ENCODE measurements around the gene FBXL7. TPM values are rescaled to one million over a fixed set of nuclear protein-coding genes. Genes with fewer than 3 reads are reported as not detected.

Gene FBXL7
- polyA plus RNA-seq, 1 donor from 2014 or later, result 0.24 TPM

- Histone ChIP-seq H3F3A (ENCODE audit: insufficient read depth, low read length, poor library complexity, severe bottlenecking) (no peaks in the 10 kb centered on the region), H3K4me3 (ENCODE audit: low read length) (no peak overlapping the region)
- TF ChIP-seq SMC3 (conservative IDR thresholded peaks at IDR 0.05; ENCODE audit: poor library complexity) (no peak), RAD21 (conservative IDR thresholded peaks at IDR 0.05) (no peak), EP300 (conservative IDR thresholded peaks at IDR 0.05; ENCODE audit: poor library complexity, severe bottlenecking) (no peak), TAF1 (IDR thresholded peaks at IDR 0.05; ENCODE audit: low read depth) (no peak), EZH2 (IDR thresholded peaks at IDR 0.05; ENCODE audit: borderline replicate concordance, insufficient read depth, low read length, poor library complexity, severe bottlenecking) (no peak)
Measured at GRCh38 chr5:15831408-15831807, 331.4 kb downstream of the FBXL7 start.

GRCh38 chr5:15833365-15833764, 333.4 kb downstream of the FBXL7 start:
- Histone ChIP-seq H3K9me2 (ENCODE audit: insufficient read depth, low read length) (no peaks in the 10 kb centered on the region), H2AFZ (ENCODE audit: low read depth, low read length) (no peak overlapping the region), H3K27me3 (ENCODE audit: insufficient read depth, low read depth, low read length) (no peaks in the 10 kb centered on the region), H3K79me2 (replicated peaks; ENCODE audit: insufficient read depth, low read length) (no peaks in the 10 kb centered on the region), H3K27ac (ENCODE audit: low read length) (no peak overlapping the region), H3K9me3 (ENCODE audit: low read length) (no peaks in the 10 kb centered on the region), H4K20me1 (ENCODE audit: insufficient read depth) (no peaks in the 10 kb centered on the region), H3K36me3 (ENCODE audit: insufficient read depth, low read length) (no peaks in the 10 kb centered on the region), H3K4me3 (ENCODE audit: low read length) (no peak overlapping the region), H3K9ac (ENCODE audit: low read length) (no peak overlapping the region), H3K4me2 (ENCODE audit: low read length) (no peak overlapping the region), H3F3A (ENCODE audit: insufficient read depth, low read length, poor library complexity, severe bottlenecking) (no peaks in the 10 kb centered on the region)
- TF ChIP-seq, protein P1, sequence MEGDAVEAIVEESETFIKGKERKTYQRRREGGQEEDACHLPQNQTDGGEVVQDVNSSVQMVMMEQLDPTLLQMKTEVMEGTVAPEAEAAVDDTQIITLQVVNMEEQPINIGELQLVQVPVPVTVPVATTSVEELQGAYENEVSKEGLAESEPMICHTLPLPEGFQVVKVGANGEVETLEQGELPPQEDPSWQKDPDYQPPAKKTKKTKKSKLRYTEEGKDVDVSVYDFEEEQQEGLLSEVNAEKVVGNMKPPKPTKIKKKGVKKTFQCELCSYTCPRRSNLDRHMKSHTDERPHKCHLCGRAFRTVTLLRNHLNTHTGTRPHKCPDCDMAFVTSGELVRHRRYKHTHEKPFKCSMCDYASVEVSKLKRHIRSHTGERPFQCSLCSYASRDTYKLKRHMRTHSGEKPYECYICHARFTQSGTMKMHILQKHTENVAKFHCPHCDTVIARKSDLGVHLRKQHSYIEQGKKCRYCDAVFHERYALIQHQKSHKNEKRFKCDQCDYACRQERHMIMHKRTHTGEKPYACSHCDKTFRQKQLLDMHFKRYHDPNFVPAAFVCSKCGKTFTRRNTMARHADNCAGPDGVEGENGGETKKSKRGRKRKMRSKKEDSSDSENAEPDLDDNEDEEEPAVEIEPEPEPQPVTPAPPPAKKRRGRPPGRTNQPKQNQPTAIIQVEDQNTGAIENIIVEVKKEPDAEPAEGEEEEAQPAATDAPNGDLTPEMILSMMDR (IDR thresholded peaks at IDR 0.05; ENCODE audit: poor library complexity, severe bottlenecking), result no peak
- TF ChIP-seq MXI1 (conservative IDR thresholded peaks at IDR 0.05; ENCODE audit: poor library complexity, severe bottlenecking), result no peak
- TF ChIP-seq, protein P2, sequence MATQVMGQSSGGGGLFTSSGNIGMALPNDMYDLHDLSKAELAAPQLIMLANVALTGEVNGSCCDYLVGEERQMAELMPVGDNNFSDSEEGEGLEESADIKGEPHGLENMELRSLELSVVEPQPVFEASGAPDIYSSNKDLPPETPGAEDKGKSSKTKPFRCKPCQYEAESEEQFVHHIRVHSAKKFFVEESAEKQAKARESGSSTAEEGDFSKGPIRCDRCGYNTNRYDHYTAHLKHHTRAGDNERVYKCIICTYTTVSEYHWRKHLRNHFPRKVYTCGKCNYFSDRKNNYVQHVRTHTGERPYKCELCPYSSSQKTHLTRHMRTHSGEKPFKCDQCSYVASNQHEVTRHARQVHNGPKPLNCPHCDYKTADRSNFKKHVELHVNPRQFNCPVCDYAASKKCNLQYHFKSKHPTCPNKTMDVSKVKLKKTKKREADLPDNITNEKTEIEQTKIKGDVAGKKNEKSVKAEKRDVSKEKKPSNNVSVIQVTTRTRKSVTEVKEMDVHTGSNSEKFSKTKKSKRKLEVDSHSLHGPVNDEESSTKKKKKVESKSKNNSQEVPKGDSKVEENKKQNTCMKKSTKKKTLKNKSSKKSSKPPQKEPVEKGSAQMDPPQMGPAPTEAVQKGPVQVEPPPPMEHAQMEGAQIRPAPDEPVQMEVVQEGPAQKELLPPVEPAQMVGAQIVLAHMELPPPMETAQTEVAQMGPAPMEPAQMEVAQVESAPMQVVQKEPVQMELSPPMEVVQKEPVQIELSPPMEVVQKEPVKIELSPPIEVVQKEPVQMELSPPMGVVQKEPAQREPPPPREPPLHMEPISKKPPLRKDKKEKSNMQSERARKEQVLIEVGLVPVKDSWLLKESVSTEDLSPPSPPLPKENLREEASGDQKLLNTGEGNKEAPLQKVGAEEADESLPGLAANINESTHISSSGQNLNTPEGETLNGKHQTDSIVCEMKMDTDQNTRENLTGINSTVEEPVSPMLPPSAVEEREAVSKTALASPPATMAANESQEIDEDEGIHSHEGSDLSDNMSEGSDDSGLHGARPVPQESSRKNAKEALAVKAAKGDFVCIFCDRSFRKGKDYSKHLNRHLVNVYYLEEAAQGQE (IDR thresholded peaks at IDR 0.05; ENCODE audit: borderline replicate concordance), result no peak
- TF ChIP-seq RAD21 (conservative IDR thresholded peaks at IDR 0.05), result no peak
- TF ChIP-seq EP300 (conservative IDR thresholded peaks at IDR 0.05; ENCODE audit: poor library complexity, severe bottlenecking), result no peak
- TF ChIP-seq TAF1 (IDR thresholded peaks at IDR 0.05; ENCODE audit: low read depth), result no peak
- no peak for TF ChIP-seq EZH2 (IDR thresholded peaks at IDR 0.05; ENCODE audit: borderline replicate concordance, insufficient read depth, low read length, poor library complexity, severe bottlenecking)

More at GRCh38 chr5:15831408-15831807, 331.4 kb downstream of the FBXL7 start:
- H3K36me3 ChIP-seq (ENCODE audit: insufficient read depth, low read length), result no peaks in the 10 kb centered on the region
- H3K27me3 ChIP-seq (ENCODE audit: insufficient read depth, low read depth, low read length), result no peaks in the 10 kb centered on the region
- no peak overlapping the region for H2AFZ ChIP-seq (ENCODE audit: low read depth, low read length)
- H3K9me3 ChIP-seq (ENCODE audit: low read length), result no peaks in the 10 kb centered on the region
- H3K9ac ChIP-seq (ENCODE audit: low read length), result no peak overlapping the region
- H3K27ac ChIP-seq (ENCODE audit: low read length), result no peak overlapping the region
- no peak overlapping the region for H3K4me2 ChIP-seq (ENCODE audit: low read length)
- no peaks in the 10 kb centered on the region for H3K79me2 ChIP-seq (replicated peaks; ENCODE audit: insufficient read depth, low read length)
- no peaks in the 10 kb centered on the region for H4K20me1 ChIP-seq (ENCODE audit: insufficient read depth)
- H3K9me2 ChIP-seq (ENCODE audit: insufficient read depth, low read length), result no peaks in the 10 kb centered on the region
